GM23248 (cell line): ENCODE results near the gene FGF21.

Experiments used
- EZH2 ChIP-seq: fragments of 200-600 bp; sonication (generic); IDR thresholded peaks from 2 replicates; pipeline ENCODE4 v1.6.1; 2018; ENCODE audit warnings: antibody characterized with exemption, mild to moderate bottlenecking; ENCODE audit not compliant: insufficient read depth, poor library complexity, severe bottlenecking
- EZH2phosphoT487 ChIP-seq: fragments of 200-600 bp; sonication (generic); IDR thresholded peaks from 2 replicates; pipeline ENCODE4 v1.6.1; 2018; ENCODE audit warnings: antibody characterized with exemption, moderate library complexity, mild to moderate bottlenecking, low read depth; ENCODE audit not compliant: insufficient read depth

DNA sequence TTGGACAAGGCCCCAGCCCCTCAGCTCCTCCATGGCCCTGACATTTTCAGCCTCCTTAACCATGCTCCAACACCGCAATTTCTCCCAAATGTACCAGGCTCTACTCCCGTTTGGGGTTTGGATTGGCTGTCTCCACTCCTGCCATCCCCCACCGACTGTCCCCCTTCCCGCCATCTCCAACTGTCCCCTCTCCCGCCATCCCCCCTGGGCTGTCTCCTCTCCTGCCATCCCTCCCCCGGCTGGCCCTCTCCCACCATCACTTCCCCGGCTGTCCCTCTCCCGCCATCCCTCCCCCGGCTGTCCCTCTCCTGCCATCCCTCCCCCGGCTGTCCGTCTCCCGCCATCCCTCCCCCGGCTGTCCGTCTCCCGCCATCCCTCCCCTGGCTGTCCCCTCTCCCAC, 50.1 kb downstream of the FGF21 start:
- TF ChIP-seq EZH2 = no peak
- TF ChIP-seq EZH2phosphoT487 = no peak
